ENCODE results near the gene USF2.
A peak's percentile ranks its signal among the peaks of the same experiment; 100 is the strongest.
"Not testable (repeated sequence)": the region's sequence is repeated elsewhere in the genome, so short reads cannot be mapped to it uniquely, and the experiment has no call there.

Gene USF2

GRCh38 chr19:35268536-35269437 is at the start of gene USF2:
Gene USF2 (plus strand): TSS chr19:35268962. CDS start chr19:35269102, 140 bp downstream.
- TF ChIP-seq, protein P1, sequence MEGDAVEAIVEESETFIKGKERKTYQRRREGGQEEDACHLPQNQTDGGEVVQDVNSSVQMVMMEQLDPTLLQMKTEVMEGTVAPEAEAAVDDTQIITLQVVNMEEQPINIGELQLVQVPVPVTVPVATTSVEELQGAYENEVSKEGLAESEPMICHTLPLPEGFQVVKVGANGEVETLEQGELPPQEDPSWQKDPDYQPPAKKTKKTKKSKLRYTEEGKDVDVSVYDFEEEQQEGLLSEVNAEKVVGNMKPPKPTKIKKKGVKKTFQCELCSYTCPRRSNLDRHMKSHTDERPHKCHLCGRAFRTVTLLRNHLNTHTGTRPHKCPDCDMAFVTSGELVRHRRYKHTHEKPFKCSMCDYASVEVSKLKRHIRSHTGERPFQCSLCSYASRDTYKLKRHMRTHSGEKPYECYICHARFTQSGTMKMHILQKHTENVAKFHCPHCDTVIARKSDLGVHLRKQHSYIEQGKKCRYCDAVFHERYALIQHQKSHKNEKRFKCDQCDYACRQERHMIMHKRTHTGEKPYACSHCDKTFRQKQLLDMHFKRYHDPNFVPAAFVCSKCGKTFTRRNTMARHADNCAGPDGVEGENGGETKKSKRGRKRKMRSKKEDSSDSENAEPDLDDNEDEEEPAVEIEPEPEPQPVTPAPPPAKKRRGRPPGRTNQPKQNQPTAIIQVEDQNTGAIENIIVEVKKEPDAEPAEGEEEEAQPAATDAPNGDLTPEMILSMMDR (IDR thresholded peaks at IDR 0.05; ENCODE audit: low read depth, low read length, missing control alignments), result no peak
- peak within 1 kb of the TSS; percentile 78 for H3K27ac ChIP-seq
- DNase-seq, result peak; percentile 41
- no peaks in the 10 kb centered on the region for H3K27me3 ChIP-seq (replicated peaks)
- in situ Hi-C loops (cut with HindIII; ENCODE audit: low pct_ligation_motif_present, low sequenced_read_pairs), result no loop called here
- peaks cover 17% of the 10 kb centered on the region for H3K36me3 ChIP-seq (replicated peaks)
- H3K4me3 ChIP-seq (ENCODE audit: low read depth, low read length), result peak within 1 kb of the TSS; percentile 84

DNA sequence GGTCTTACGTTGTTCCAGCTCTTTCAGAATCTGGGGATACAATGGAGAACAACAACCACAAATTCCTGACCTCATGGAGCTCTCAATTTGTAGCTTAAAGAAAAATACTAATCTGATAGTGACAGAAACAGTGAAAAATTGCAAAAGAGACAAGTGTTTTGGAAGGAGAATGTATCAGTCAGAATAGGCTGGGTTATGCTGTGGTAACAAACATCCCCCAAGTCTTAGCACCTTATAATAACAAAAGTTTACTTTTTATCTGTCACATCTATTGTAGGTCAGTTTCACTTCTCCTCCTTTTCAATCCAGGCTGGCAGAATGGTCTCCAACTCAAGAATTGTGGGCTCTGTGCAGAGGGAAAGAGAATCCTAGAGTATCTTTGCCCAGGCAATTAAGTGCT is 49.8 kb upstream of the USF2 start:
- TF ChIP-seq, protein P1 (IDR thresholded peaks at IDR 0.05; ENCODE audit: low read depth, low read length, missing control alignments), result no peak
- DNase-seq, result no peak
- H3K27ac ChIP-seq, result no peak overlapping the region
- in situ Hi-C loops (cut with HindIII; ENCODE audit: low pct_ligation_motif_present, low sequenced_read_pairs), result no loop called here
- H3K4me3 ChIP-seq (ENCODE audit: low read depth, low read length), result no peak overlapping the region
- no peaks in the 10 kb centered on the region for H3K36me3 ChIP-seq (replicated peaks)
- H3K27me3 ChIP-seq (replicated peaks), result no peaks in the 10 kb centered on the region

DNA sequence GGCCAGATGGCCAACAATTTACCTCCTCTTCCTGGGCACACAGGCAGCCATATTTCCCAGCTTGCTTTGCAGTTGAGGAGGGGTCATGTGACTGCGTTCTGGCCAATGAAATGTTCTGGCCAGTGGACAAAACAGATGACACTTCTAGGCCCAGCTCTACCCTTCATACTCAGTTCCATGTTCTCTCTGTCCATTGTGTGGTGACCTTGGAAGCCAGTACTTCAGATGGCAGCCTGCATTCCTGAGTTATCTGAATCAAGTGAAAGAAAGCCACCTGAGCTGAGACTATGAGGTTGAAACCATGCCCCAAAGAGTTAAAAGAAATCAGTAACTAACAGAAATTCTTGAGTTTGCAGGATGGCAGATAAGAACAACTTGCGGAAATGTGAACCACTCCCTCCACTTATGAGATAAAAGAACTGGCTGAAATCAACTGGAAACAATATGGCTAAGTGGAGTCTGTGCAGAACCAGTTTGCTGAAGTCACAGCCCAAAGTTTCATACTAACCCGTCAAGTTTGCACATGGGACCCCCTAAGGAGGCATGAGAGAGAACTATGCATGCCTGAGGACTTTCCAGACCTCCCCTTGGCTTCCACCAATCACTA is 48.3 kb upstream of the USF2 start:
- Histone ChIP-seq H3K4me3 (ENCODE audit: low read depth, low read length) (no peak overlapping the region), H3K27ac (no peak overlapping the region), H3K27me3 (replicated peaks) (no peaks in the 10 kb centered on the region), H3K36me3 (replicated peaks) (no peaks in the 10 kb centered on the region)
- no peak for DNase-seq
- in situ Hi-C loops (cut with HindIII; ENCODE audit: low pct_ligation_motif_present, low sequenced_read_pairs), result no loop called here
- TF ChIP-seq, protein P1 (IDR thresholded peaks at IDR 0.05; ENCODE audit: low read depth, low read length, missing control alignments), result no peak

- in situ Hi-C loops (cut with HindIII; ENCODE audit: low pct_ligation_motif_present, low sequenced_read_pairs); H3K27ac ChIP-seq; DNase-seq; H3K36me3 ChIP-seq (replicated peaks); H3K27me3 ChIP-seq (replicated peaks); H3K4me3 ChIP-seq (ENCODE audit: low read depth, low read length): not testable (repeated sequence)
These were observed 47.7 kb upstream of the USF2 start for GRCh38 chr19:35220973-35221590.

GRCh38 chr19:35222373-35223015 is 46.3 kb upstream of the USF2 start:
- Histone ChIP-seq H3K4me3 (ENCODE audit: low read depth, low read length) (no peak overlapping the region), H3K27me3 (replicated peaks) (no peaks in the 10 kb centered on the region), H3K36me3 (replicated peaks) (no peaks in the 10 kb centered on the region), H3K27ac (no peak overlapping the region)
- in situ Hi-C loops (cut with HindIII; ENCODE audit: low pct_ligation_motif_present, low sequenced_read_pairs), result no loop called here
- TF ChIP-seq, protein P1 (IDR thresholded peaks at IDR 0.05; ENCODE audit: low read depth, low read length, missing control alignments), result no peak
- DNase-seq, result no peak

All from brain microvascular endothelial cell (primary cell).